GM12892 (cell line): ENCODE data around the gene SNW1. TPM values are rescaled to one million over a fixed set of nuclear protein-coding genes. Genes with fewer than 3 reads are reported as not detected.
"Not testable (repeated sequence)": the region's sequence is repeated elsewhere in the genome, so short reads cannot be mapped to it uniquely, and the experiment has no call there.

Experiments used
- DNase-seq: peaks from one replicate; pipeline ENCODE4 v3.0.0; 2011; ENCODE audit not compliant: insufficient read length
- FAIRE-seq: peaks from 2 replicates; lab custom pipeline; 2011; peaks lifted over from hg19 to GRCh38; lab: Jason Lieb, UNC
- POLR2A ChIP-seq: IDR thresholded peaks from 2 replicates; pipeline ENCODE4 v1.6.1; 2011; ENCODE audit warnings: low read depth, low read length, control low read depth
- POLR2AphosphoS5 ChIP-seq: IDR thresholded peaks from 2 replicates; pipeline ENCODE4 v1.6.1; 2011; ENCODE audit warnings: low read depth, low read length, control low read depth
- TAF1 ChIP-seq: IDR thresholded peaks from 2 replicates; pipeline ENCODE4 v1.6.1; 2011; ENCODE audit warnings: low read depth, mild to moderate bottlenecking, control low read depth, low read length, borderline replicate concordance
- polyA plus RNA-seq: library from polyadenylated mRNA; unstranded; fragments of >200 nt; gene quantifications from one replicate; pipeline ENCODE4 v1.2.1, GENCODE V29; 2012; ENCODE audit warnings: missing spikeins, inconsistent platforms; ENCODE audit not compliant: missing spikeins

Gene SNW1
- polyA plus RNA-seq, result 61.6 TPM

DNA sequence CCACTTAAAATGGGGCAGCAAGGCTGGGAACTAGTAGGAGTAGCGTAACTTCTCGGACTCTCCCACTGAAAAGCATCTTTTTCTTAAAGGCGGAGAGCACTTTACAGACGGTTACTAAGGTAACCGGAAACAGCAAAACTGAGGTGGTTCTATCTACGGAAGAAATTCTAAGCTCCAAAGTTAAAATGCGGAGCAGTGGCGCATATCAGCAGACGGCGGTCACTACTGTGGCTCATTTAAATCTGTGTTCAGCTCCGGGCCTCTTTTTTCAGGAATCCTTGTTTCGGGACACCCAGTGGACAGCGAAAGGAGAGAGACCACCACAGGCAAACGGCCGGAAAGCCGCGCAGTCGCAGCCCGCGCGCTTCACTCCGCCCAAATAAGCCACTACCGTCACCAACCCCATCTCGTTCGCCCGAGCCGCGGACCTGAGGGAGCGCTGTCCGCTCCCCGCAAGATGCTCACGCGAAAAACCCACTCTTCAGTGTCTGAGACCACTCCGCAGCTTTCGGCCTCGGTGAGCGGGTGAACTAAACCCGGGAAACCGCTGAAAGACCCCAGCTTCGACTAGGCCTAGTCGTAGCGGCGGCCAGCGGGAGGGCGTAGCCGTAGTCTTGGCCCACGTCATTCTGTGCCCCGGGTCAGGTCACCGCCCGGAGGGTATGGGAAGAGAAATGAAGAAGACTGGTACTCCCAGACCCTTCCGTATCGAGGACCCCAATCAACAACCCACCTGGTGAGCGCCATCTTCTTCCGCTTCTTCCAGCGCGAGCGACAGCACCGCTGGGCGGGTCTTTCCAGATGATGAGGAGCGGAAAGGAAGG, at the start of gene SNW1:
SNW1 (minus strand) TSS at position 776 of the 824 bp plus-strand sequence; CDS start at position 747, 29 bp downstream.
- FAIRE-seq (peak; percentile 95), DNase-seq (peak; percentile 85)
- TF ChIP-seq POLR2A (peak; percentile 87), TAF1 (peak; percentile 71), POLR2AphosphoS5 (peak; percentile 92)

DNA sequence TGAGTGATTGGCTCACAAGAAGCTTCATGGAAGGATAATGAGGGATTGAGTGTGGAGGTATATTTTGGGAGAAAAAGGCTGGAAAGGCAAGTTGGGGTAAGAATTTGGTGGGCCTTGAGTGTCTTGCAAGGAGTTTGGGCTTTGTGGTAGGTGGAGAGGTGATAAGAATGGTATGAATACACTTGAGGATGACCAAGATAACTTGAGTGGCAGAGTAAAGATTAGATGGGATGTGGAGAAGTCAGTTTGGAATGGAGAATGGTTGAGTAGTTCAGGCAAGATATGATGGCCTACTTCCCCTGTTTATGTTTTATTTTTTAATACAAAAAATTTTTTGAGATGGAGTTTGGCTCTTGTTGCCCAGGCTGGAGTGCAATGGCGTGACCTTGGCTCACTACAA, 48.1 kb upstream of the SNW1 start:
- TF ChIP-seq POLR2A (no peak), TAF1 (no peak), POLR2AphosphoS5 (no peak)
- no peak for FAIRE-seq
- DNase-seq, result no peak

DNA sequence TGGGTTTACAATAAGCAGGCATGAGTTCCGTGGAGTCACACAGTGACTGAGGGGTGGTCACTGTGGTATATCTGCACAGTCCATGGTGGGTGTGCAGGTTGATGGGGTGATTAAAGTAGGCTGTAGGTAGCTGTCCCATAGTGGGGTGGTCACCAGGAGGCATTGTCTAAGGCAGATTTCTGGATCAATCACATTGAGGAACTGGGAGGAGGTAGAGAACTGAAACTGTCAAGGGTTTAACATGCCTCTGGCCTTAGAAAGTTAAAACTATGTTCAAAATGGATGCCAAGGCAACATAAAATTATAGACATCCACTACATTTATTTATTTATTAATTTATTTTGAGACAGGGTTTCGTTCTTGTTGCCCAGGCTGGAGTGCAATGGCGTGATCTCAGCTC, 47.3 kb upstream of the SNW1 start:
- FAIRE-seq (no peak), DNase-seq (no peak)
- no peak for TF ChIP-seq POLR2A

DNA sequence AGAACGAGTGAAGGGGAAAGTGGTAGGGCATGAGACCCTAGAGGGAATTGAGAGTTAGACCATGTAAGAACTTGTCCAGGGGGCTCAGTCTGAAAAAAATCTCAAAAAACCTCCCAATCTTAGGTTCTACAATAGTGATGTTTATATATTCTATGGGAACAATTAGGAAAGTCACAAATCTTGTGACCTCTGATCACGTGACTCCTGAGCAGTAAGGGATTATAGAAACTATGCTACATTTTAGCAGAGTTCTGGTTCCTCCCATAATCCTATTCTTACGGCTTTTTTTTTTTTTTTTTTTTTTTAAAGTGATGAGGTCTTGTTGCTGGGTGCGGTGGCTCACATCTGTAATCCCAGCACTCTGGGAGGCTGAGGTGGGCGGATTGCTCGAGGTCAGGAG, 44.8 kb upstream of the SNW1 start:
- no peak for DNase-seq
- TF ChIP-seq POLR2A (no peak), POLR2AphosphoS5 (no peak), TAF1 (no peak)

DNA sequence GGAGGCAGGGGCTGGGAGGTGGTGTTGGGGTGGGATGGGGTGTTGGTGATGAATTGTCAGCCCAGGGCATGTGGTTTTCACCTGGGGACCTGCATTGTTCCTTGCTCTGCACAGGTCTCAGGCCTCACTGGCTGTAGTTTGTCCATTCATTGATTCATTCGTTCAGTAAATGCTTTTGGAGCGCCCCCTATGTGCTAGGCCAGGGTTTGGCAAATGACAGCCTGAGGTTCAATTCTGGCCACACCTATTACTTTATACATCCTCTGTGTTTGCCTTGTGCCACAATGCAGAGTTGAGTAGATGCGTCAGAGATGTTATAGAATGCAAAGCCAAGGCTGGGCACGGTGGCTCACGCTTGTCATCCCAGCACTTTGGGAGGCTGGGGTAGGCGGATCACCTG, 43.6 kb upstream of the SNW1 start:
- no peak for DNase-seq
- TF ChIP-seq TAF1 (no peak), POLR2AphosphoS5 (no peak), POLR2A (no peak)
- FAIRE-seq, result no peak

More for the DNA sequence above, 44.8 kb upstream of the SNW1 start:
- FAIRE-seq, result no peak

DNA sequence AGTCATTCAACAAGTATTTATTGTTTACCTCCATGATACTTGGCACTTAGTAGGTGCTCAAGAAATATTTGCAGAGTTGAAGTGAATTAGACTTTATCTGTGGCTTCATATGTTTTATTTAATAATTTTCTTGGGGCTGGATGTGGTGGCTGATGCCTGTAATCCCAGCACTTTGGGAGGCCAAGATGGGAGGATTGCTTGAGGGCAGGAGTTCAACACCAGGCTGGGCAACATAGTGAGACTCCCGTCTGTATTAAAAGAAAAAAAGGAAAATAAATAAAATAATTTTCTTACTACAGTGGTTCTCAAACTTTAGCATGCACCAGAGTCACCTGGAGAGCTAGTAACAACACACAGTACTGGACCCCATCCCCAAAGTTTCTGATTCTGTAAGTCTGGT, 39.9 kb upstream of the SNW1 start:
- no peak for TF ChIP-seq TAF1
- TF ChIP-seq POLR2AphosphoS5, result no peak
- no peak for TF ChIP-seq POLR2A
- DNase-seq, result no peak
- FAIRE-seq, result no peak

DNA sequence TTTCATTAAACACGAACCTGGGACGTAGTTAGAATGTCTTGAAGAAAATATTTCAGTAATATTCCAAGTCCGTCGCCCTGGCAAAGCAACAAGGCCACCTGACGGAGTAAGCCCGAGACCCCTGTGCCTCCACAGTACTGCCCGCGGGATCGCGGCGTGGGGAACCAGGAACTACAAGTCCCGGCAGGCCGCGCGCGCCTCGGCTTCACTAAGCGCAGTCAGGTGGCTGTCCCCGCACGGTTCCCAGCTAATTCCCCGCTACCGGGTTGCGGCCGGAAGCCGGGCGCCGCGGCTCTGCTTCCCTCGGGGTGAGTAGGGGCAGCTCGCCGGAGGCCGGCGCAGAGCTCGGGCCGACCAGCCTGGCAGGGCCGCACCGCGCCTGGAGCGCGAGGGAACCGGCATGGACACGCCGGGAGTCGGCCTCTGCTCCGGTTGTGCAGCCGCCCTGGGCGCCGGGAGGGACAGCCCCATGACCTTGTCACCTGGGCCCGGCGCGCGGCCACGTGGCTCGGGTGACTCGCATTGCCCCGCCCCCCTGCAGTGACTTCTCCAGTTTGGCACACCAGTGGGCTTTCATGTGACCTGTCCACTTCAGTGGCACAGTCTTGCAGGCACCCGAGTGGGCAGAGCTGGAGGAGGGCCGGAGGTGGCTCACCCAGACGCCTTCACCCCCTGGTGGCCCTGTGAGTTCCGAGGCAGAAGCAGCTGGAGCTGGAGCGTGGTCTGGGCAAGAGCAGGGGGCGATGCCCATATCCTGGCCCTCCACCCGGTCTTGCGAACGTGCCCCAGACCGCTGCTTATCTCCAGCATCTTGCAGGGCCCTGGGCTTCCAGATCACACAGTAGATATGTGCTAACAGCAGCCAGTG, 39.1 kb upstream of the SNW1 start, which contains the start of gene ADCK1:
ADCK1 (plus strand) TSS at position 247 of the 868 bp plus-strand sequence. CDS start 18,870 bp downstream, outside the sequence.
- FAIRE-seq, result peak; percentile 77
- TF ChIP-seq POLR2A (peak; percentile 82; the same call in 1 of the 2 replicates), POLR2AphosphoS5 (peak; percentile 76), TAF1 (no peak; the same call in 1 of the 2 replicates)

DNA sequence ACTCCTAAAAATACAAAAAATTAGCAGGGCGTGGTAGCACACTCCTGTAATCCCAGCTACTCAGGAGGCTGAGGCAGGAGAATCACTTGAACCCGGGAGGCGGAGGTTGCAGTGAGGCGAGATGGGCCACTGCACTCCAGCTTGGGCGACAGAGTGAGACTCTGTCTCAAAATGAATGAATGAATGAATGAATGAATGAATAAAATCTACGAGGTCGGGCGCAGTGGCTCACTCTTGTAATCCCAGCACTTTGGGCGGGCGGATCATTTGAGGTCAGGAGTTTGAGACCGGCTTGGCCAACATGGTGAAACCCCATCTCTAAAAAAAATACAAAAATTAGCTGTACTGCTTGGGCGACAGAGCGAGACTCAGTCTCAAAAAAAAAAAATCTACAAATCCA, 38.5 kb upstream of the SNW1 start:
- DNase-seq, FAIRE-seq: not testable (repeated sequence)

More for the DNA sequence above, 39.1 kb upstream of the SNW1 start, which contains the start of gene ADCK1:
- DNase-seq, result peak; percentile 80

DNA sequence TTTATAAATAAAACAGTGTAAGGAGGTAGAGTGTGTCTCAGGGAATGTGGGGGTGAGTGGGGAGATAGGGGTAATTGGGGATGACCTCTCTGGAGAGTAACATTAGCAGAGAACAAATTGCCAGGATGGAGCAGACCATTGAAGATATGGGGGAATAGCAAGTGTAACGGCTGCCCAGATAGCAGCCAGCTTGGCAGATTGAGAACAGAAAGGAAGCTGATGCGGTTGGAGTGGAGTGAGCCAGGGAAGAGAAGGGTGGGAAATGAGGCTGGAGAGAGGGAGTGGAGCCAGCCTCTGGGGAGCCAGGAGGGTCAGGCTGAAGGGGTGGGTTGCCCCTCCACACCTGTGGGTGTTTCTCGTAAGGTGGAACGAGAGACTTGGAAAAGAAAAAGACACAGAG, 33.4 kb upstream of the SNW1 start:
- FAIRE-seq, result no peak
- no peak for DNase-seq
- no peak for TF ChIP-seq POLR2A
- no peak for TF ChIP-seq POLR2AphosphoS5
- no peak for TF ChIP-seq TAF1

DNA sequence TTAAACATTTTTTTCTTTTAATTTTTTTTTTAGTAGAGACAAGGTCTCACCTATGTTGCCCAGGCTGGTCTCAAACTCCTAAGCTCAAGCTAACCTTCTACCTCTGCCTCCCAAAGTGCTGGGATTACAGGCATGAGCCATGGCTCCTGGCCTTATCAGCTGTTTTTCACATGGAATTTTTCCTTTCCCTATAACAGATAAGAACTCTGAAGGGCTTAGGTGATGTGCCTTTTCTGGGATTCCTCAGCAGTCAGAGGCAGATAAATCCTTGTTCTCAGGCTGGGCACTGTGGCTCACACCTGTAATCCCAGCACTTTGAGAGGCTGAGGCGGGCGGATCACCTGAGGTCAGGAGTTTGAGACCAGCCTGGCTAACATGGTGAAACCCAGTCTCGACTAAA, 32.3 kb upstream of the SNW1 start:
- not testable (repeated sequence) for FAIRE-seq, DNase-seq

DNA sequence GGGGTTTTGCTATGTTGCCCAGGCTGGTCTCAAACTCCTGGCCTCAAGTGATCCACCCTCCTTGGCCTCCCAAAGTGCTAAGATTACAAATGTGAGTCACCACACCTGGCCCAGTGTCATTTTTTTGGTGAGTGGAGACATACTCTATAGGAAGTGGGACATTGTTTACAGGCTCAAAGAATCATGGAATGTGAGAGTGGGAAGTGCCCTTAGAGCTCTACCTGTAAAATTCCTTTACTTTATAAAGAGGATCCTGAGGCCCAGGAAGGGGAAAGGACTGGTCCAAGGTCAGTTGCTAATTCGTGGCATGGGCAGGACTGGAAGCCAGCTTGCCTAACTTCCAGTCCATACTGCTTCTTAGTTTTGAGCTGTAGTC, 30.3 kb upstream of the SNW1 start:
- TF ChIP-seq POLR2AphosphoS5 (no peak), TAF1 (no peak)
- FAIRE-seq (no peak), DNase-seq (no peak)

DNA sequence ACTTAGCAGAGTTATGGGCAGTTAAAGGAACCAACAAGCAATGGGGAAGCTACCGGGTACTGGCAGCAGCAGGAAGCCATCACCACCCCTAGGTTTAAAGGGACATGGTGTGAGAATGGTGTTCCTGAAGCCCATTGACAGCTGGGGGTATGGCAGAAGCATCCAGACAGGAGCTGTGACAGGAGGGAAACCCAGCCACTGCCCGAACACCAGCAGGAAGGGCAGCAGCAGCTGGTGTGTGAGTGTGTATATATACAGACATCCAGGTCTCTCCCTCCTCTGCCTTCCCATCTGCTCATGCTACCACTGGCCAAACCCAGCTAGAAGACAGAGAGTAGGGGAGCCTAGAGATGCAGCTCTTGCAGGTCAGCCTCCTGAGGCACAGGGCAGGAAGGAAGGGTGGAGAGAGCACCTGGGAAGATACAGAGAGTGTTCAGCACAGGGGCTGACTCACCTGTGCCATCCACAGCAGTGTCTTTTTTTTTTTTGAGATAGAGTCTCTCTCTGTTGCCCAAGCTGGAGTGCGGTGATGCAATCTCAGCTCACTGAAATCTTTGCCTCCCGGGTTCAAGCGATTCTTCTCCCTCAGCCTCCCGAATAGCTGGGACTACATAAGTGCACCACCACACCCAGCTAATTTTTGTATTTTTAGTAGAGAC, 29.7 kb upstream of the SNW1 start:
- TF ChIP-seq TAF1 (no peak), POLR2A (no peak)
- FAIRE-seq, result no peak
- no peak for DNase-seq
